Measurements from ENCODE around the gene CLSTN2.

GRCh38 chr3:140420621-140421357 is 485.8 kb downstream of the CLSTN2 start:
- no peak for TF ChIP-seq CTCF (conservative IDR thresholded peaks at IDR 0.05)
- no peak for TF ChIP-seq EZH2 (IDR thresholded peaks at IDR 0.05; ENCODE audit: low read depth)

Data from PC-9 (cell line).